ENCODE measurements around the gene SHISA8.

SHISA8 gene

GRCh38 chr22:41913842-41914534 is 886 bp downstream of the SHISA8 start:
- H3K9me3 ChIP-seq (ENCODE audit: control insufficient read depth in 2 of 2, low read length in 2 of 2) = no peaks in the 10 kb centered on the region
- peaks cover 56 to 60% of the 10 kb centered on the region in 2 donors for H3K27me3 ChIP-seq (ENCODE audit: control insufficient read depth in 2 of 2, insufficient read depth in 2 of 2, low read length in 2 of 2)
- no peak overlapping the region for H3K4me3 ChIP-seq (ENCODE audit: low read length in 2 of 2)
- H3K4me1 ChIP-seq (ENCODE audit: control insufficient read depth in 2 of 2, insufficient read depth in 2 of 2, low read length in 2 of 2) = peaks cover 11 to 25% of the 10 kb centered on the region in 2 donors
- H3K9ac ChIP-seq (ENCODE audit: low read depth in 1 of 2, low read length in 2 of 2) = no peak overlapping the region
- no peak overlapping the region for H3K27ac ChIP-seq (ENCODE audit: low read depth in 2 of 2, low read length in 2 of 2)
- no peaks in the 10 kb centered on the region for H3K36me3 ChIP-seq (ENCODE audit: control insufficient read depth in 2 of 2, insufficient read depth in 2 of 2, low read length in 2 of 2)

- Histone ChIP-seq H3K9me3 (ENCODE audit: control insufficient read depth in 2 of 2, low read length in 2 of 2) (no peaks in the 10 kb centered on the region), H3K9ac (ENCODE audit: low read depth in 1 of 2, low read length in 2 of 2) (no peak overlapping the region), H3K4me1 (ENCODE audit: control insufficient read depth in 2 of 2, insufficient read depth in 2 of 2, low read length in 2 of 2) (peaks cover 11 to 21% of the 10 kb centered on the region in 2 donors), H3K27me3 (ENCODE audit: control insufficient read depth in 2 of 2, insufficient read depth in 2 of 2, low read length in 2 of 2) (peaks cover 55 to 58% of the 10 kb centered on the region in 2 donors), H3K36me3 (ENCODE audit: control insufficient read depth in 2 of 2, insufficient read depth in 2 of 2, low read length in 2 of 2) (no peaks in the 10 kb centered on the region), H3K4me3 (ENCODE audit: low read length in 2 of 2) (no peak overlapping the region), H3K27ac (ENCODE audit: low read depth in 2 of 2, low read length in 2 of 2) (no peak overlapping the region)
Observed at GRCh38 chr22:41913040-41913719, 1.7 kb downstream of the SHISA8 start.

- Histone ChIP-seq H3K27ac (ENCODE audit: low read depth in 2 of 2, low read length in 2 of 2) (no peak overlapping the region), H3K27me3 (ENCODE audit: control insufficient read depth in 2 of 2, insufficient read depth in 2 of 2, low read length in 2 of 2) (peaks cover 51 to 55% of the 10 kb centered on the region in 2 donors), H3K9ac (ENCODE audit: low read depth in 1 of 2, low read length in 2 of 2) (no peak overlapping the region), H3K36me3 (ENCODE audit: control insufficient read depth in 2 of 2, insufficient read depth in 2 of 2, low read length in 2 of 2) (no peaks in the 10 kb centered on the region), H3K4me3 (ENCODE audit: low read length in 2 of 2) (no peak overlapping the region), H3K9me3 (ENCODE audit: control insufficient read depth in 2 of 2, low read length in 2 of 2) (no peaks in the 10 kb centered on the region), H3K4me1 (ENCODE audit: control insufficient read depth in 2 of 2, insufficient read depth in 2 of 2, low read length in 2 of 2) (peaks cover 11 to 14% of the 10 kb centered on the region in 2 donors)
Observed at GRCh38 chr22:41912338-41913039, 2.4 kb downstream of the SHISA8 start.

- Histone ChIP-seq H3K9me3 (ENCODE audit: control insufficient read depth in 2 of 2, low read length in 2 of 2) (no peaks in the 10 kb centered on the region), H3K27ac (ENCODE audit: low read depth in 2 of 2, low read length in 2 of 2) (no peak overlapping the region), H3K4me1 (ENCODE audit: control insufficient read depth in 2 of 2, insufficient read depth in 2 of 2, low read length in 2 of 2) (peaks cover 11 to 14% of the 10 kb centered on the region in 2 donors), H3K4me3 (ENCODE audit: low read length in 2 of 2) (no peak overlapping the region), H3K9ac (ENCODE audit: low read depth in 1 of 2, low read length in 2 of 2) (no peak overlapping the region), H3K27me3 (ENCODE audit: control insufficient read depth in 2 of 2, insufficient read depth in 2 of 2, low read length in 2 of 2) (peaks cover 44 to 47% of the 10 kb centered on the region in 2 donors), H3K36me3 (ENCODE audit: control insufficient read depth in 2 of 2, insufficient read depth in 2 of 2, low read length in 2 of 2) (peaks cover 0 to 8% of the 10 kb centered on the region in 2 donors)
Observed at GRCh38 chr22:41911001-41911611, 3.8 kb downstream of the SHISA8 start.

- H3K27ac ChIP-seq (ENCODE audit: low read depth in 2 of 2, low read length in 2 of 2) = no peak overlapping the region
- H3K36me3 ChIP-seq (ENCODE audit: control insufficient read depth in 2 of 2, insufficient read depth in 2 of 2, low read length in 2 of 2) = peaks cover 7 to 14% of the 10 kb centered on the region in 2 donors
- H3K9ac ChIP-seq (ENCODE audit: low read depth in 1 of 2, low read length in 2 of 2) = no peak overlapping the region
- H3K4me1 ChIP-seq (ENCODE audit: control insufficient read depth in 2 of 2, insufficient read depth in 2 of 2, low read length in 2 of 2) = peaks cover 9 to 14% of the 10 kb centered on the region in 2 donors
- peaks cover 36 to 40% of the 10 kb centered on the region in 2 donors for H3K27me3 ChIP-seq (ENCODE audit: control insufficient read depth in 2 of 2, insufficient read depth in 2 of 2, low read length in 2 of 2)
- H3K4me3 ChIP-seq (ENCODE audit: low read length in 2 of 2) = no peak overlapping the region
- no peaks in the 10 kb centered on the region for H3K9me3 ChIP-seq (ENCODE audit: control insufficient read depth in 2 of 2, low read length in 2 of 2)
Observed at GRCh38 chr22:41910050-41911000, 4.5 kb downstream of the SHISA8 start.

- Histone ChIP-seq H3K36me3 (ENCODE audit: control insufficient read depth in 2 of 2, insufficient read depth in 2 of 2, low read length in 2 of 2) (peaks cover 12 to 22% of the 10 kb centered on the region in 2 donors), H3K4me1 (ENCODE audit: control insufficient read depth in 2 of 2, insufficient read depth in 2 of 2, low read length in 2 of 2) (peaks cover 6 to 11% of the 10 kb centered on the region in 2 donors), H3K27me3 (ENCODE audit: control insufficient read depth in 2 of 2, insufficient read depth in 2 of 2, low read length in 2 of 2) (peaks cover 33 to 36% of the 10 kb centered on the region in 2 donors), H3K9me3 (ENCODE audit: control insufficient read depth in 2 of 2, low read length in 2 of 2) (no peaks in the 10 kb centered on the region), H3K9ac (ENCODE audit: low read depth in 1 of 2, low read length in 2 of 2) (no peak overlapping the region), H3K4me3 (ENCODE audit: low read length in 2 of 2) (no peak overlapping the region), H3K27ac (ENCODE audit: low read depth in 2 of 2, low read length in 2 of 2) (no peak overlapping the region)
Observed at GRCh38 chr22:41909310-41910049, 5.4 kb downstream of the SHISA8 start.

- Histone ChIP-seq H3K9ac (ENCODE audit: low read depth in 1 of 2, low read length in 2 of 2) (no peak overlapping the region), H3K4me1 (ENCODE audit: control insufficient read depth in 2 of 2, insufficient read depth in 2 of 2, low read length in 2 of 2) (peaks cover 6 to 11% of the 10 kb centered on the region in 2 donors), H3K27ac (ENCODE audit: low read depth in 2 of 2, low read length in 2 of 2) (no peak overlapping the region), H3K36me3 (ENCODE audit: control insufficient read depth in 2 of 2, insufficient read depth in 2 of 2, low read length in 2 of 2) (peaks cover 20 to 29% of the 10 kb centered on the region in 2 donors), H3K9me3 (ENCODE audit: control insufficient read depth in 2 of 2, low read length in 2 of 2) (no peaks in the 10 kb centered on the region), H3K27me3 (ENCODE audit: control insufficient read depth in 2 of 2, insufficient read depth in 2 of 2, low read length in 2 of 2) (peaks cover 31 to 36% of the 10 kb centered on the region in 2 donors), H3K4me3 (ENCODE audit: low read length in 2 of 2) (no peak overlapping the region)
Observed at GRCh38 chr22:41908411-41909309, 6.2 kb downstream of the SHISA8 start.
